CMK (cell line): ENCODE data around the gene C5orf15.

Experiments
- DNase-seq: peaks from one replicate; pipeline ENCODE4 v3.0.0-alpha.2; 2010; ENCODE audit warnings: low read depth

The C5orf15 gene

DNA sequence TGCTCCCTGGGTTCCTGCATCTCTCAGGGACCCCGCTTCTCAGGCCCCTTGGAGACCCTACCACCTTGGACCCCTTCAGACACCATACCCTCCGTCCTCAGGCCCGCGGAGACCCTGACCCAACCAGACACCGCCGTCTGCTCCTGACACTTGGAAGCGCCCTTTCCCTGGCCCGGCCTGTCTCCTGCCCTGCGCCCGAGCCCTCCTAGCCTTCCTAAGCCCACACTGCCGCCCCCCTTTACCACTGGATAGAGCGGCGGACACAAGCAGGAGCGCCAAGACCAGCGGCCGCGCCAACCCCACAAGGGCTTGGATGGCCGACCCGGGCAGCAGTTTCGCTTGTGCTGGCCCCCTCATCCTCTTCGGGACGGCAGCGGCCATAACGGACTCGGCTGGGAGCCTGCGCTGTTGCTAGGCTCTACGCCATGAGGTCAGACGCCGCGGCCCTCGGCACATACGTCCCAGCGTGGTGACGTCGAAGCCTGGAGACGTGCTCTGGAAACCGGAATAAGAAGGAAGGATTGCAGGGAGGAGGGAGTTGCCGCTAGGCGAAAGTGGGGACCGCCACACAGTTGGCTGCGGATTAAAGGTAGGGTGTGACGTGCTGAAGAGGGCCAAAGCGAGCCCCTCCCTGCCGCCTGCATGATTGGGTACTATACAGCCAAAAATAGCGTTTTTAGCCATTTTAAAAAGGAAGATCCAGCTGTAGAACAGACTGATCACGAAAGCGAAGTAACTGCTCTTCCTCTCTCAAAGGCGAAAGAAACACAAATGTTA lies at the start of gene C5orf15:
Gene C5orf15, minus strand, starts transcription at position 422 of the 777 bp plus-strand sequence. Its CDS starts 41 bp downstream, at position 381.
- DNase-seq, result peak; percentile 80

DNA sequence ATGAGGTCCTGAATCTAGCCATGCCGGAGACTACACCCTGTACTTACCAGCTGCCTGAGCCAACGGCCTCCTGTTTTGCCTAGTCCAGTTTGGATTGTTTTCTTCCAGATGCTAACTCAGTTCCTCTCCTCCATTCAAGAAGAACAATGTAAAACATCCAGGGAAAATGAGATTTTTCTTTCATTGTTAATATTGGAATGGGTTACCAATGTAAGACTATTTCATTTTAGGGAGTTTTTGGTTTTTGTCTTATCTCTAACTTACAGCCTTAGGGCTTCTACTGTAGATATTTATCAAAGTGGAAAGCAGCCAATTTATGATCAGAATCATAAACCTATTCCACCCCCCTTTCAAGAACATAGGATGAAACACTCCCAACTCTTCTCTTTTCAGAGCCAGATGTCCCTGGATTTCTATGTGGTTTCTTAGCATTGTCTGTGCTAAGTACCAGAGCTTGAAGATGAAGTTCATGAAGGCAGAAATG lies 39.9 kb upstream of the C5orf15 start:
- DNase-seq, result no peak

DNA sequence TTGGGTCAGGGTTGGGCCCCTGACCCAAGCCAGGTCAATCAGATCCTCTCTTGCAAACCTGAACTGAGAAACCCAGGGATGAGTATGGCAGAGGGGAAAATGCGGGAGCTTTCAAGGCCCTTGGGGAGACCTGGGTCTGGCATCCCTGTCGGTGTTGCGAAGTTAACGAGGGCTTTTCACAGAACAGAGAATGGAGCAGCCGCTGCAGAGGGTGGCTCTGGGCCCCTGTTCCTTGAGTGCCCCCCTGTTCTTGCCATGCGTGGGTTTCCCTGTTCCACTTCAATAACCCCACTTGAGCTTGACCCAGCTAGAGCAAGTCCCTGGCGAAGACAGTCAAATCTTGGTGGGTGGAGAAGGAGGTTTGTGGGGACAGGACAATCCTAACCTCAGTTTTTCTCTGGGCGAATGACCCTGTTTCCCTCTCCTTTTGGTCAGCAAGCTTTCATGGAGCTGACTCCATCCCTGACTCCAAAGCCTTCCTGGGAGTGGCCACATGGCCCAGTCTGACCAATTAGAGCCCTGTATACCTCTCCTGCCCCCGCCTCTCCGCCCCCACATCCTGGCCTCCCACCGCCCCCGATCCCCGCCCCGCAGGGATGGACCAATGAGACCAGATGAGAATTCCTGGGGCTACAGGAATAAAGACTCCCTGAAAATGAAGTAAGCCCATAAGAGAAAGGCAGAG lies 39.3 kb upstream of the C5orf15 start:
- no peak for DNase-seq

DNA sequence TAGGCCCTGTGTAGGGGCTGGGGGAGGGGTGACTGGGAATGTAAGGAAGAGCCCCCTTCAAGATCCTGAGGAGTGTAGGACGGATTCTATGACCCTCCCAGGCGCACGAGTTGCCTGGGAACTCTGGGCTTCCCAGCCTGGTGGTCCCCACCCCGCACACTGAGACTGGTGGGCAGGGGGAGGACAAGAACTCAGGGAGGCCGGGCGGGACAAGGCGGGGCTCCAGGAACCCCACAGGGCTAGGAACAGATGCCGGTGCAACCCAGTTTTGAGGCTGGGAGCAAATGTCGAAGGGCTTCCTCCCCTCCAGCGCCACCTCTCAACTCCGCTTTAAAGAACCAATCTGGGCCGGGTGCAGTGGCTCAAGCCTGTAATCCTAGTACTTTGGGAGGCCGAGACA lies 37.7 kb upstream of the C5orf15 start:
- no peak for DNase-seq

DNA sequence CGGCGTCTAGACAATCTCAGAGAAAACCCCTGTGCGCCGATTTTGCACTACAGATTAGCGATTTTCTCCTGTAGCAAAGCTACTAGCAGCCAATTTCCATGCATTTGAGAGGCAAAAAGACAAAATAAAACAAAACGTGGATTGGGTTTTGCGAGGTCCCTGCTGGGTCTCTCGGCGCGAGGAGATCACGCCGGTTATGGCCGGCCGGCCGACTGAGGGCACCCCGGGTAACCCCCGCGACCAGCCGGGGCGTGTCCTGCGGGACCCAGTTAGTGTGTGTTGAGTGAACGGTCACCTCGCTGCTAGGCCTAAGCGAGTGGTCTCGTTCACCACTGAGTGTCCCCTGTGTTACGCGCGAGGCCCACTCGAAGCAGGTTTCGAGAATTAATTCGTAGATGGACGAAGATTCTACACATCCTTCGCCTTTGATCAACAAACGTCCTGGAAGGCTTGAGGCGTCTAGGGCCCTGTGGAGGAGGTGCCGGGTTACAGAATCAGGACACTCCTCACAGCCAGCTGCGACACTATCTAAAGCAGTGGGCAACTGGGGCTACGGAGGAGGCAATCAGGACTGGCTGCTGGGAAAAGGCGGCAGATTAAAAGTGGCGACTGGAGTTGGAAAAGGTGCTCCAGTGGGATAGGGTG lies 37.1 kb upstream of the C5orf15 start:
- DNase-seq, result no peak

DNA sequence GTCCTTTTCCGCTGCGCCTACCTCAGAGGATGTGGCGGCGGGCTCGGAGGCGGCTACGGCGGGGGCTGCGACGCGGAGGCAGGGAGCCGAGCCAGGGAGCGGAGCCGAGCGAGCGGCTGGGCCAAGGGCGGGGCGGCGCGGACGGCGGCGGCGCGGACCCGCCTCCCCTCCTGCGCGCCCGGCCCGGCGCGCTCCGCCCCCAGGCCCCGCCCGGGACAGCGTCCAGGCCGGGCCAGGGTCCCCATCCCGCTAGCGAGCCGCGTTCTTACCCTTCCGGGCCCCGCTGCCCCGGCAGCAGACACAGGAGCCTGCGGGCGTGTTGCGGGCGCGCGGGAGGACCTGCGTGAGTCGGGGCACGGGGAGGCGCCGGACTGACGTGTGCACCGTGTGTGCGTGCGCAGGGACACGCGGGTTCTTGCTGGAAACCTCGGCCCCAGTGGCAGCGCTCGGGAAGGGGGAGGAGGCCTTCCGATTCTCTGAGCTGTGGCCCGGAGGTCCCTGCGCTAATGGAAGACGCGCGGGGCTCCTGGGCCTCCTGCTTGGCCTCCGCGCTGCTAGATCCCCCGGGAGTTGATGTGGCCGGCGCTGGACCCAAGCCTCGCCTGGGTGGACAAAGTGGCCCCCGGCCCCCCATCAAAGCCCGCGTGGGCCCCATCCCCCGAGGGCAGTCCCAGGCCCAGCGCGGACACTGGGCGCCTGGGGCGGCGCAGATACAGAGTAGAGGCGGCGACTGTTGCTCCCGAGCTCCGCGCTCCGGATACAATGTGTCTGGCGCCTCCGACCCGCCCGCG lies 36.4 kb upstream of the C5orf15 start, which contains the start of gene VDAC1:
Gene VDAC1, minus strand, starts transcription at position 350 of the 791 bp plus-strand sequence. CDS start 11,963 bp downstream, outside the sequence.
- DNase-seq, result peak; percentile 68

DNA sequence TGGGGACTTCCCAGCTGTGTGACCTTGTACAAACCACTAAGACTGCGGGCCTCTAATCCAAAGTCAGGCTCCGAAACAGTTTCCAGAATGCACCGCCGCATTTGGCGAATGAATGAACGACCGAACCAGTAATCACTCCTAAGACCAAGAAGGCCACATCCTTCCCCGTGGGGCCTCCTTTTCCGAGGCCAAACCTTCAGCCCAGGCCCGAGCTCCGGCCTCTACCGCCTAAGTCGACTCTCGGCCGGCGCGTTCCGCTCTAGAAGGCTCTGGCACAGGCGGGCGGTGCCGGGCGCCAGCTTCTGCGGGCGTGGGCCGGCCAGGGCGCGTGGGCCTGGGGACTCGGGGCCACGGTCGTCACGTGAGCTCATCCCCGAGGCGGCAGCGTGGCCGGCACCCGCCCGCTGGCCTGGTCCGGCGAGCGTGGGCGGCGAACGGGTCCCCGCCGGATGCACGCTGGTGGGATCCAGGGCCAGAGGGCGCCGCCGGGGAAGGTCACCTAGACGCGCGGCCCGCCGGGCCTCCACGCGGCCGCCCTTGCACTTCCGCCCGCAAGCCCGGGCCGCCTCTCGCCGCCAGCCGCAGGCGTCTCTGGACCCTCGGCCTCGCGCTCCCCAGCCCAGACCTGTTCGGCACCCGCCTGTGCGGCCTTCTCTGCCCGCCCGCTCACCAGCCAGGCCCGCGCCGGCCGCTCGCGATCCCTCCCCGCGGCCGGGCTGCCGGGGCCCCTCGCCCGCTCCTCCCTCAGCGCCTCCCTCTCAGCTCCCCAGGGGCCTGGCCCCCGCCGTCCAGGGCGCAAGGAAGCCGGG lies 35.6 kb upstream of the C5orf15 start:
- peak; percentile 37 for DNase-seq

DNA sequence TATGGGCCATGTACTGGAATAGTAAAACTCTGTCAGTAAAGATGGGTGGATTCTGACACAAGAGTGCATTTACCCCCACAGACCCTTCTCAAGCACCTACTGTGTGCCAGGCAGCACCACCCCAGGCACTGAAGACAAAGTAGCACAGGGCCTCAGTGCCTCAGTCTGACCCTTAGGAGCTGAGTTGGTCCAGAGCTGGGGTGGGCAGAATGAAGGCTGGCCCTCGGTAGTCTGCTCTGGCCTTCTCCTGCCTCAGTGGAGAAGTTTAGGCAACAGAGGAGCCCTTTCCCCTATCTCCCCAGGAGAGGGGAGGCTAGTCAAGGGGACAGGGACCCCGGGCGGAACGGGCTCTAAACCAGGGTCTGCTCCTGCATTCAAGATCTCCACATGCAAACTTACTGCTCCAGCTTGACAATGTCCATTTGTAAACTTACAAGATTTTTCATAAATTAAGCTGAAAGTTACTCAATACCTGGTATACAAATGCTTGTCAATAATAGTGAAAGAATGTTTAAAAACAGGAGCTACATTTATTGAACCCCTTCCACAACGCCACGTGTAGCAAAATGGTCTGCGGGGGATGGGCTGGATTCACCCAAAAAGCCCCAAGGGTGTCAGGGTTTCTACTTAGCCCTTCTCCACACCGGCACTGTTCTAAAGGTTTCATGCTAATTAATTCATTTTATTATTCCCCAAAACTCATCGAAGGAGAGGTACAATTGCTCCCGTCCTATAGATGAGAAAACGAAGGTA lies 34.8 kb upstream of the C5orf15 start:
- no peak for DNase-seq

DNA sequence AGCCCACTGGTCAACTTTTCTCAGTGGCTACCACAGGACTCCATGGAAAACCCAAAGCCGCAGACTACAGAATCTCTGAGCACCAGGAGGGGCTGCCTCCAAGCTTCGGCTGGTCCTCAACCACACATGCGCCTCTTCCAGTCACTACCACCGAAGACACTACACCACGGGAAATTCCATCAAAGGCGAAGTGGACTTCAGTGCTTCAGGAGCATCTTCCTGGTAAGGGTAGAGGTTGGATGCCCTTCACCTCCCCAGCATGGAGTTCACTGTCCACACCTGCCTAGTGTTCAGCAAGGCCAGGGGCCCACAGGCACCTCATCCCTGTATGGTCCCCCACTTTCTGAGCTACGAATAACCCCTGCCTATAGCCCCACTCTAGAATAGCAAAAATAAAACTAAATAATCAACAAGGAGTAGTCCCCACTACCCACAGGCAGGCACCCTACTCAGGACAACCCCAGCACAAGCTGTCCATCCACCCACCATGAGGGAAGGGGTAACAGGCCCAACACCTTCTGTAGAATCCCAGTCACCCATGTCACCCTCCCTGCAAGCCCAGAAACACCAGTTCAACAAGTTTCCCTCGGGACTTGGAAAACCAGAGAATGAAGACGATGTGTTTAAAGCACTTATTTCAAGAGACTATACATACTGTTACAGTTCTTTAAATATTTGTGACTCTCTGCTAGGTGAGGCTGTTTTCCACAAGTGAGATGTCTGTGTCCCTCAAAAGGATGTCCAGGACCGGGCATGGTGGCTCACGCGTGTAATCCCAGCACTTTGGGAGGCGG lies 33.7 kb upstream of the C5orf15 start:
- DNase-seq, result no peak

DNA sequence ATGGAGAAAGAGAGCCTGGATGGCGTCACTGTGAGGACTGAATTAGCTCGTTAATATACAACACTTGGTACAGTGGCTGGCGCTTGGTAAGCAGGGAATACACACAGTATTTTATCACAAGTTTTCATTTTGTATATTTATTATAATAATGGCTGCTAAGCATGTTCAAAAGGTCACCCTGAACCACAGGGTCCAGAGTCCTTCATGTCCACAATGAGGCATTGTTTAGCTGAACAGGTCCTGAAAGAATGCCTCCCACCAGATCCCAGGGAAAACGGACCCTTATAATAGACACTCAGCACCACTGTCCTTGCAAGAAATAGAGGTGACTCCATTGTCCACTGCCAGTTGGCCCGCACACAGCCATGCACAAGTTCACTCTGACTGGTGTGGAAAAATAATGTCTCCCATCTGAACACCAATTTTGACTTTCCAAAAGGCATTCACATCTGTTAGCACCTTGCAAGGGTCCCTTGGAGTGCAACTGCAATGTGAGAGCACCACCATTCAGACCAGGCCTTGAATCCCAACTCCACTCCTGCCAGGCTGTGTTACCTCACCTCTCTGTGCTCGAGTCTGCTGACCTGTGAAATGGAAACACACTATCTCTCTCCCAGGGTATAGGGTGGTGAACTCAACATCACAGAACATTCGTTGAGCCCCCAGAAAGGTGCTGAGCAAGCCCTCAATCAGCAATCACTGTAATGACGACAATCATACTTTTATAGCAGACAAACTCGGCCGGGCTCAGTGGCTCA lies 32.5 kb upstream of the C5orf15 start:
- no peak for DNase-seq

DNA sequence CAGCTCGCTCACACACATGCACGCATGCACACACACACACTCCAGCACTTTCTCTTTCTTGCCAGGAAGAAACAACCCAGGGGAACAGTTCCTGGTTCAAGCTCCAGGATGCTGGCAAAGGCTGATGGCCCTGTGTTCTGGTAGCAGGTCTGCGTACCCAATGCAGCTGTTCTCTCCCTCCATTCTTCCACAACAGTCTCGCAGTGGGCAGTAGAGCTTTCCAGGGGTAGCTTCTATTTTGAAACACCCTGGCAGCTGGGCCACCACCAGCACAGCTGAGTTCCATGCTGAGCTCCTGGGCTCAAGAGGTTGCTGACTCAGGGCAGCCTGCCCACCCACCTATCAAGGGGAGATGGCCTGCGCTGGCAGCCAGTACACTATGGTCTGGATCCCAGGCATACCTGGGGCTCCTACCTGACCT lies 31.7 kb upstream of the C5orf15 start:
- DNase-seq, result no peak

DNA sequence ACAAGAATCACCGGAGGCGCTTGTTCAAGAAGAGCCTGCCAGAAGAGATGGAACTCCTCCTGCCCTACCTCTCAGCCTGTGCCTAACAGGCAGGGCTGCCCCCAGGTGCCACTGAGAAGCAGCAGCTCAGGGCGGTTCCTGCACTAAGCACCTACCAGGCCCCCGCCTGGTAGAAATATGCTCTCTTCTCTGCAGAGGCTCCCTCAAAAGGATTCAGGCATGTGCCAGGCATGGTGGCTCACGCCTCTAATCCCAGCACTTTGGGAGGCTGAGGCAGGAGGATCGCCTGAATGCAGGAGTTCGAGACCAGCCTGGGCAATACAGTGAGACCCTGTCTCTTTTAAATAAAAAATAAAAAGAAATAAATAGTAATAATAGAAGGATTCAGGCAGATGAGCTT lies 30.4 kb upstream of the C5orf15 start:
- no peak for DNase-seq

DNA sequence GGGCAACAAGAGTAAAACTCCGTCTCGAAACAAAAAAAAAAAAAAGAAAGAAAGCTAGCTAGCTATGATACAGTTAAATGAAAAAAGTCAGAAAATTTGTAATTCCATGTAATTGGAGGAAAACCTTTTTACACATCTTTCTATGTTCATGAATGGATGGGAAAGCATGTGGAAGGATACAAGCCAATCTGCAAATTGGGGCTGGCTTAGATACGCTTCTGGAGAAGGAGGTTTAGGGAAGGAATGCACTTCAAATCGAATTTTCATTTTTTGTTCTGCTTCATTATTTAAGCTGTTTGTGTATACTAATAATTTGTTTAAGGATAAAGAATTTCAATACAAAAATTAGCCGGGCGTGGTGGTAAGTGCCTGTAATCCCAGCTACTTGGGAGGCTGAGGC lies 29.6 kb upstream of the C5orf15 start:
- DNase-seq, result no peak

DNA sequence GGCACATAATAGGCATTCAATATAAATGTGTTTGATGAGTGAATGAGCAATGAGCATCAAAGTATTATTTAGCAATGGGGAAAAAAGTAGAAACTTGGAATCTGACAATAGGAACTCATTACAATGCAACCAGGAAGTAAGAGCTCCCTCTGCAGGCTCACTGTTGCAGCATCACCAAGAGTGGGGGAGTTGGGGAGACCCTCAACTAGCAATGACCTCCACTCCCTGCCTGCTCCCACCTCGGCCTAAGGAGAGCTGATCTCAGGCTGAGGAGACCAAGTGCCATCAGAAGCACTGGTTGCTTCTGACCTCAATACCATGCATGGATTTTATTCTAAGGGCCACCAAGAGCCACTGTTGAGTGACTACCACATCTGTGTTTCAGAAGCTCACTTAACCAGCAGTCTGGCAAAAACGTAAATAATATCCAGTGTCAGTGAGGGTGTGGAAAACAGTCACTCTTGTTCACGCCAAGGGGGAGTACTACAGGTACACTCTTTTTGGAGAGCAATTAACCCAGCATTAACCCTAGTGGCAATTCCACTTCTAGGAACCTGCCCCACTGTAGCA lies 28.3 kb upstream of the C5orf15 start:
- DNase-seq, result no peak

DNA sequence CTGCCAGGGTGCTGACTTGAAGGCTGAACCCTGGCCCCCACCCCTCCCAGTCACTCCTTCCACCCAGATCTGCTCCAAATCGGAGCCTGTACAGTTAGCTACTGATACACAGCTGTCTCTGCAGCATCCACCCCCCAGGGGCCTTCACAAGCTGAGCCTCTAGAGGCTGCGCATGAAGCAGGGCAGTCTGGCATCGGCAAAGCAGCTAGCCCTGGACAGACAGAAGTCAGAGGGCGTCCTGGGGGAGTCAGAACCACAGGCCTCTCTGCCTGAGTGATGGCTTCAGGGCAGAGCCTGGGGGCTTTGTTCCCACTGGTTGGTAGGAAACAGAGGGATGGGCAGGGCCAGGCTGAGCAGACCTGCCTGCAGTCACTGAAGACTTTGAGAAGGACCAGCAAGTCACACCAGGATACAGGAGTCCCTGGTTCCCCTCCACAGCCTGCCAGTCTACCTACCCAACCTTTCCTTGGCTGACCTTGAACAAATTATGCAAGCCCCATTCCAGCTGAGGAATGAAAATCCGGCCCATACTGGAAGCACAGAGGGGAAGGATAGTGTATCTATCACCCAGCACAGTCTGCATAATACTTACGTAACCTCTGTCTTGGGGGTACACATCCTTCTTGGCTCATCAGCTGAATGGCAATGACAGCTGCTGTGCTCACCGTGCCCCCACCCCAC lies 27.6 kb upstream of the C5orf15 start:
- no peak for DNase-seq

DNA sequence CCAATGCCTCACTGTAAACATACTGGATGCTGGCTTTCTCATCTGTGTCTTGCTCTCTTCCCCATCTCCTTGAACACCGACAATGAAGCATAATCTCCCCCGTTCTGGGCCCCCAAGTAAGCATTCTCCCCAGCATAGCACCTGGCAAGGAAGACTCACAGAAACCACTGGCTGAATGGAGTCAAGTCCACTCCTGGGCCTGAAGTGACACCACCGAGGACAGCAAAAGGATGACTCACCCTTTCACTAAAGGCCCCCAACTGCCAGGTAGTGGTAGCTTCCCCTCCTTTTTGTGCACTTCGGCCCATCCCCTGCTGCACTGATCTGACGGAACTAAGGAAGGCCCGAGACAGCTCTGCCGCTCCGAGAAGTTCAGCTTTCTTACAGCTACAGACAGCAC lies 26.9 kb upstream of the C5orf15 start:
- DNase-seq, result no peak

DNA sequence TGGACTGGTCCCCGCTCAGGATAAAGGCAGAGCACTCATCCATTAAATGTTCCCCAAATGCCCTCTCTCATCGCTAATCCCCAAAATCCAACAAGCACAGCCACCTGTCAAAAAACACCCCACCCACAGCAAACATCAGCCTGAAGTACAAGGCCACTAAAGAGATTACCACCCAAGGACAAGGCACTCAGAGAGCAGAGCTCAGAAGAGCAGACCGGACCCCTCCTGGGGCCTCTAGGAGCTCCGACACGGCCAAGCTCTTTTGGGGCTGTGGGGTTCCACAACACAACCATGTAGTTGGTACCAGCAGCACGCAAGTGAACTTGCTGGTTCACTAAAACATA lies 26.5 kb upstream of the C5orf15 start:
- DNase-seq, result no peak
